ENCODE results near the gene FYB1. TPM values are rescaled to one million over a fixed set of nuclear protein-coding genes. Genes with fewer than 3 reads are reported as not detected.

FYB1 gene
- polyA plus RNA-seq, 1 experiment, result 0.01 TPM

DNA sequence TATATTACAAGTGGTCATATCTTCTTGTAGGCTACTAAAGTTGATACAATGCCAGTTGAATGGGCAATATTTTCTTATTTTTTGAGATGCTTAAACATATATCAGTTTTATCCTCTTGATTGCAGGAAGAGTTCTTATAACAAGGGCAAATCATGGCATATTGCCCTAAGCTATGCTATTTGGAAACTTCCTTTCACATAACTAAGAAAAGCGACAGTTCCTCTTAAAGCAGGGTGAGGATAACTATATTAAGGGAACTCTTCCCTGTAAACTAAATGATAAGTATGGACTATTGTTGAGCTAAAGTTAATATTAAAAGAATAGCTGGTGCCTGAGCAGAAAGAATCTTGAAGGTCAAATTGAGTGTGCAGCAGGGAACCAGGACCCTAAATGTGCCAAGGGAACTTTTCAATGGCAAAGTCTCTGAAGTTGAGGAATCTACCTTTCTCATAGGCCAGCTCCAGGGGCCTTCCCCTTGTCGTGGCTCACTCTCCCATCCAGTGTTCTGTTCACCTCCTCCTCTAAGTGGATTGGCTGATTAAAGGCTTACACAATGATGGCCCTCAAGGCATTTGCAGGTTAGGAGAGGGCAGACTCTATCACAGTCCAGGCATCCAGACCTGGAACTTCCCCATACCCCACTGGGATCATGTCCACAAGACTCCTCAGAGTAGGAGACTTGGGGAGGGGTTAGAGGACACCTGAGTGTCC, 26.8 kb downstream of the FYB1 start:
- no peak for DNase-seq (ENCODE audit: low read depth, low spot score)
- CTCF ChIA-PET, result interaction anchor here (2.4 kb wide), 1 partner anchor 25 kb away, joined by 8 read pairs; no protein-coding TSS in a partner anchor

DNA sequence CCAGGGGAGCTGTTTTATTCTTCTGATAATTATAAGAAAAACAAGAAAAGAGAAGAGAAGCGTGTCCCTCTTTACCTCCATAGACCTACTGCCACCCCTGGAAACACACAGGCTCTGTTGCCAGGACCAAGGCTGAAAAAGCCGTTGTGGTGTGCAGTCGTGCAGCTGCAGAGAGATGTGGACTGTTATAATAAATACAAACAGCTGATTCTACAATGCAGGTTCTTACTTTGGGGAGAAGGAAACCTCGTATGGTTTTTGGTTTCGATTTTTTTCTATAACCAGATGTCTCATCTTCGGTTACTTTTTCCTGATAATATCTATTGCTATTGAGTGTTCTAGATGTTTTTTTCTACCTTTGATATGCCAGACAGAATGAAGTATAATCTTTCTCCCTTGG, 28.1 kb downstream of the FYB1 start:
- no peak for TF ChIP-seq CTCF (IDR thresholded peaks at IDR 0.05; ENCODE audit: low read depth, low read length)
- Histone ChIP-seq H3K9me3 (ENCODE audit: control insufficient read depth, insufficient read depth, low read length) (no peaks in the 10 kb centered on the region), H3K4me3 (ENCODE audit: low read depth, low read length) (no peak overlapping the region), H3K27ac (ENCODE audit: low read depth, low read length) (no peak overlapping the region), H3K27me3 (ENCODE audit: control insufficient read depth, insufficient read depth, low read length) (no peaks in the 10 kb centered on the region)
- no peak for DNase-seq (ENCODE audit: low read depth, low spot score)
- ChIA-PET CTCF (no interaction called here), POLR2A (no interaction called here)

More for the DNA sequence above, 26.8 kb downstream of the FYB1 start:
- Histone ChIP-seq H3K4me3 (ENCODE audit: low read depth, low read length) (no peak overlapping the region), H3K9me3 (ENCODE audit: control insufficient read depth, insufficient read depth, low read length) (no peaks in the 10 kb centered on the region), H3K27ac (ENCODE audit: low read depth, low read length) (no peak overlapping the region), H3K27me3 (ENCODE audit: control insufficient read depth, insufficient read depth, low read length) (no peaks in the 10 kb centered on the region)
- POLR2A ChIA-PET, result no interaction called here
- no peak for TF ChIP-seq CTCF (IDR thresholded peaks at IDR 0.05; ENCODE audit: low read depth, low read length)

- ChIA-PET POLR2A (no interaction called here), CTCF (interaction anchor here (0.9 kb wide), 1 partner anchor 93 kb away, joined by 3 read pairs; no protein-coding TSS in a partner anchor)
- DNase-seq (ENCODE audit: low read depth, low spot score), result no peak
- Histone ChIP-seq H3K4me3 (ENCODE audit: low read depth, low read length) (no peak overlapping the region), H3K27me3 (ENCODE audit: control insufficient read depth, insufficient read depth, low read length) (no peaks in the 10 kb centered on the region), H3K9me3 (ENCODE audit: control insufficient read depth, insufficient read depth, low read length) (no peaks in the 10 kb centered on the region), H3K27ac (ENCODE audit: low read depth, low read length) (no peak overlapping the region)
- TF ChIP-seq CTCF (IDR thresholded peaks at IDR 0.05; ENCODE audit: low read depth, low read length), result no peak
Measured at GRCh38 chr5:39190311-39191102, 28.9 kb downstream of the FYB1 start.

GRCh38 chr5:39189292-39189955, 29.9 kb downstream of the FYB1 start:
- Histone ChIP-seq H3K27ac (ENCODE audit: low read depth, low read length) (no peak overlapping the region), H3K4me3 (ENCODE audit: low read depth, low read length) (no peak overlapping the region), H3K27me3 (ENCODE audit: control insufficient read depth, insufficient read depth, low read length) (no peaks in the 10 kb centered on the region), H3K9me3 (ENCODE audit: control insufficient read depth, insufficient read depth, low read length) (no peaks in the 10 kb centered on the region)
- TF ChIP-seq CTCF (IDR thresholded peaks at IDR 0.05; ENCODE audit: low read depth, low read length), result no peak
- POLR2A ChIA-PET, result no interaction called here
- DNase-seq (ENCODE audit: low read depth, low spot score), result no peak
- CTCF ChIA-PET, result interaction anchor here (0.7 to 1.7 kb wide), 6 partner anchors 28 to 381 kb away, joined by 3 to 9 read pairs (median 5); no protein-coding TSS in a partner anchor

Measured in AG04450 (cell line).